HG02885 (cell line): ENCODE measurements around the gene DPP6.
A peak's percentile ranks its signal among the peaks of the same experiment; 100 is the strongest.
"Not testable (repeated sequence)": the region's sequence is repeated elsewhere in the genome, so short reads cannot be mapped to it uniquely, and the experiment has no call there.

Experiments
- ATAC-seq: cut with Tn5 transposase; IDR thresholded peaks from one replicate; pipeline ENCODE4 v1.9.1; 2021; ENCODE audit warnings: mild to moderate bottlenecking; ENCODE audit not compliant: unreplicated experiment, poor library complexity

Gene DPP6

GRCh38 chr7:154909241-154910105 is 857.3 kb downstream of the DPP6 start:
- no peak for ATAC-seq

- ATAC-seq = no peak
Measured at GRCh38 chr7:154910125-154910524, 857.9 kb downstream of the DPP6 start.

GRCh38 chr7:154910977-154911376 is 858.8 kb downstream of the DPP6 start:
- ATAC-seq = no peak

- ATAC-seq = no peak
Measured at GRCh38 chr7:154911411-154911810, 859.2 kb downstream of the DPP6 start.

- no peak for ATAC-seq
Measured at GRCh38 chr7:154911862-154912455, 859.8 kb downstream of the DPP6 start.

- ATAC-seq = no peak
Measured at GRCh38 chr7:154912871-154913637, 860.9 kb downstream of the DPP6 start.

- peak; percentile 99 for ATAC-seq
Measured at GRCh38 chr7:154913638-154914307, 861.6 kb downstream of the DPP6 start.

GRCh38 chr7:154914308-154914995 is 862.3 kb downstream of the DPP6 start:
- no peak for ATAC-seq

- ATAC-seq = no peak
Measured at GRCh38 chr7:154914996-154915380, 862.8 kb downstream of the DPP6 start.

GRCh38 chr7:154915600-154915999 is 863.4 kb downstream of the DPP6 start:
- ATAC-seq = no peak

- ATAC-seq = no peak
Measured at GRCh38 chr7:154916381-154916780, 864.2 kb downstream of the DPP6 start.

GRCh38 chr7:154916856-154917807 is 864.9 kb downstream of the DPP6 start:
- no peak for ATAC-seq

- no peak for ATAC-seq
Measured at GRCh38 chr7:154917808-154918160, 865.6 kb downstream of the DPP6 start.

- no peak for ATAC-seq
Measured at GRCh38 chr7:154918266-154918665, 866.1 kb downstream of the DPP6 start.

- ATAC-seq = no peak
Measured at GRCh38 chr7:154918741-154919140, 866.5 kb downstream of the DPP6 start.

GRCh38 chr7:154919344-154920225 is 867.4 kb downstream of the DPP6 start:
- ATAC-seq = no peak

- not testable (repeated sequence) for ATAC-seq
Measured at GRCh38 chr7:154922472-154922871, 870.3 kb downstream of the DPP6 start.

- peak; percentile 60 for ATAC-seq
Measured at GRCh38 chr7:154927624-154928125, 875.5 kb downstream of the DPP6 start.
